ENCODE measurements around the gene RAI1.
A peak's percentile ranks its signal among the peaks of the same experiment; 100 is the strongest.

The RAI1 gene

DNA sequence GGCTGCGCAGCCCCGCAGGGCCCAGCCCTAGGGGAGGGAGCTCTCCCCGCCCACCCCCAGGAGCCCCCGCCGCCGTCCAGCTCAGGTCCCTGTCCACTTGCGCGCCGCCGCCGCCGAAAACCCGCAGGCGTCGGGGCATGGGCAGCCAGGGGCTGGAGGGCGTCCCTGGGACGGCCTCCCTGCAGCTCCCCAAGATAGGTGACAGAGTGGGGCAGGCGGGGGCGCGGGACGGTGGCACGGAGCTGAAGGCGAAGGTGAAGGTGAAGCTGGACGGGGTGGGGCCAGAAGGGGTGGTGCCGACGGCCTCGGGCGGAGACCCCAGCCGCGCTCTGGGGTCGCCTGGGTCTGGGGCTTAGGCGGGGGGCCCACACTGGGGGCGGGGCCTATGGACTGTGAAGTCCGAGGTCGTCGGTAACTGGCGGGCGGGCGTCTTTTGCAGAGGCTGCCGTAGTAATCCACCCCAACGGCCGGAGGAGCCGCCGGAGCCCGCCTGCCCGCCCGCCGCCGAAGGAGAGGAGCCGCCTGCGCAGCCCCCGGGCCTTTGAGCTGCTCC lies 128.3 kb downstream of the RAI1 start:
- DNase-seq (ENCODE audit: insufficient read length, low spot score) = no peak

DNA sequence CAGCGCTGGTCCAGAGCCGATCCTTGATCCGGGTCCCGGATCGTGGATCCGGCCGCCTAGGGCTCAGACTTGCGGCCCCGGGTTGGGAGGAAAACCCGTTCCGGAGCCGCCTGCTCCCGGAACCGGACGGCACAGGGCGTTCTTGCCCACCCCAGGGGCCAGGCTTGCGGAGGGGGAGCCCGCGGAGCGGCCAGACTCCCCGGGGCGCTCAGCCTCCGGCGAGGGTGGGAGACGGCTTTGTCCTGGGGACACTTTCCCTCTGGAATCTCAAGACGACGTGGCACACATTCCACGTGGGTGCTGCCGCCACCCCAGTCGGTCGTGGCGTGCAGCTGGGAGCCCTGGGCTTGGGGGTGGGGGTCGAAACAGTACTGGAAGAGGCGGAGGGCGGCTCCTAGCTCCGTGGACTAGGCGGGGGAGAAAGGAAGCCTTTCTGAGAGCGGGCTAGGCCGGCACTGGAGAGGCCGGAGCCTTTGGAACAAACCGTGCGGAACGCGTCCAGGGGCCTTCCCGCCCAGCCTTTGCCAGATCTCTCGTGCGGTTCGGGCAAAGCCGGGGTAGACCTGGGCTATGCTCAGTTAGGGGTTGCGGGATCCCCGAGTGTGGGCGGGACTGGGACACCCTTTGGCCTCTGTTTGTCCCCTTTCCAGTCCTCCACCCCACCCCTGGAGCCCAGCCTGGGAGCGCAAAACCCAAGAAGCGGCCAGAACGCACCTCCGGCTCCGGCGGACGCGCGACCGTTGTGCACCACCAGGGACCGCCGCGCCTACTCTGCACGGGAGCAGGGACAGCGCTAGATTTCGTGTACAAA lies 129.0 kb downstream of the RAI1 start:
- DNase-seq (ENCODE audit: insufficient read length, low spot score) (no peak), FAIRE-seq (no peak)
- no peak for TF ChIP-seq POLR2A (IDR thresholded peaks at IDR 0.05; ENCODE audit: low read depth, low read length)

More for the DNA sequence above, 128.3 kb downstream of the RAI1 start:
- FAIRE-seq = no peak
- no peak for TF ChIP-seq POLR2A (IDR thresholded peaks at IDR 0.05; ENCODE audit: low read depth, low read length)

DNA sequence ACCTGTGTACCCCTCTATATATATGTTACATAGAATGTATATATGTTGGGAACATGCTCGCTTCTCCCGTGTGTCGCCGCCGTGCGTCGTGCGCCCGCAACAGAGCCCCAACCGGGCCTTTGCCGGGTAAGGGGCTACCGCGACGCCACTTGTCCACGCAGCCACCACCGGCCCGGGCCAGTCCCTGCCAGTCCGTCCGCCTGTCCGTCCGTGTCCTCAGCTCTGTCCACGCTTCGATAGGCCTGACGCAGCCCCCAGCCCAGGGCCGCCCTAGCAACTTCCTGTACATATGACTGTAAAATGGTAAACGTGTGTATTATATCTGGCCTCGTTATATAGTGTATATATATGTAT lies 129.6 kb downstream of the RAI1 start:
- DNase-seq (ENCODE audit: insufficient read length, low spot score) (no peak), FAIRE-seq (no peak)
- no peak for TF ChIP-seq POLR2A (IDR thresholded peaks at IDR 0.05; ENCODE audit: low read depth, low read length)

DNA sequence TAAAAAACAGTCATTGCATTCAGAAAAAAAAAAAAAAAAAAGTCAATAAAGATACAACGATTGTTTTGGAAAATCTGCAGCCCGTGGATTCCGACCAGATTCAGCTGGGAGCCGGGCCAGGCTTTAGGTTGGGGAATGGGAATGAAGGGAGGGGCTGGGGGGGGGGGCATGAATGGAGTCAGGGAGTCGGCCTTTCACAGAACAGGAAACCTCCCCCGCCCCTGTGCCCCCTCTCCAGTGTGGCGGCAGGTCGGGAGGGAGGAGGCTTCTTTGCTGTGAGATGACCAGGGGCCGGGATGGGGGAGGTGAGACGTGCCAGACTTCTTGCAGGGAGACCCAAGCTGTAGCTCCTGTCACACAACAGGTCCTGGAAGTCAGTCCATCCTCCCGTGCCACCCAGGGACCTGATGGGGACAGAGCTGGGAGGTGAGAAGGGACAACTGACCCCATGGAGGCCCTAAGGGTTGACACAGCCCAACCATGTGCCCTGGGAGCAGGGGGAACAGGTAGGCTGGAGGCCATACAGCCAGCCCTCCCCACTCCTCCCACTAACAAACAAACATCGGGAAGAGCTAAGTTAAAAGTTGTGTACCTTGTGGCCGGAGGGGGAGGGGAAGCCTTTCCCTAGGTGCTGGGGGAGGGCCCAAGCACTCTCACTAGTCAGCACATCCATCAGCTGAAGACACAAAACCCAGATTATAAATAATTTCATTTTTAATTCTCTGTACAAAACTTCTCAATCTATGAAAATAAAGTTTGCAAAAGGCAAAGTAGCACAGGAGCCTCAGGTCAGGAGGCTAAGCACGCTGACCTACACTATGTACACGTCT lies 130.3 kb downstream of the RAI1 start:
- no peak for FAIRE-seq
- DNase-seq (ENCODE audit: insufficient read length, low spot score) = no peak
- no peak for TF ChIP-seq POLR2A (IDR thresholded peaks at IDR 0.05; ENCODE audit: low read depth, low read length)

DNA sequence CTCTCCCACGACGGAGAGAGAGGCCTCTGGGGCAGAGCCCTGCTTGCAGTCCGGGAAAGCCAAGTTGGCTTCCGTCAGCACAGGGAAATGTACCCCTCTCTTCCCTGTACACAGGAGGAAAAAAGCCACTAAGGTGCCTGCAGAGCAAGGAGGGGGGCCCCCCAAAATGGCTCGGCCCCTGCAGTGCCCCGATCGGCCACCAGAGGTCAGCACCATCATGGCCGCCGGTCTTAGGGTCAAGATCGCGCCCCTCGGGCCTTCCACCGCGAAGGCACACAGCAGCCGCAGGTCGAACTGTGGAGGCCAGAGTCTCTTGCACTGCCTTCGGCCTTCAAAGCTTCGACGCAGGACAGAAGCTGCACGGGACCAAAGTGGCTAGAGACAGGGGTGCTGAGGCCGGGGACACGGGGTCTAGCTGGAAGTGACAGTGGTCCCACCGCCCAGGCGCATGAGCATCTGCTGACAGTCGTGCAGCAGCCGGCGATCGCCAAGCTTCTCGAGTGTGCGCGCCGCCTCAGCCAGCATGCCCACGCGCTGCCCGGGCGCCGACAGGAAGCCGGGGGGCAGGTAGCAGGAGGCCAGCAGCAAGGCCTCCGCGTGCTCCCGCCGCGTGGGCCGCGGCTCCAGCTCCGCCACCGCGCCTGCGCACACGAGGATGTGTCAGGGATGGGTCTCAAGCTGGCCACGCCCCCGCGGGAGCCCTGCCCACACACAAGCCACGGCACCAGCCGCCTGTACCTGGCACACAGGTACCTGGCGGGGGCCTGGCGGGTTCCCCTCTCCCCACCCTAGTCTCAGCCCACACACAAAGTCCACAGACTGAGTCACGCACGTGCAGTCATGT lies 131.2 kb downstream of the RAI1 start:
- DNase-seq (ENCODE audit: insufficient read length, low spot score) = peak; percentile 94
- FAIRE-seq = no peak
- TF ChIP-seq POLR2A (IDR thresholded peaks at IDR 0.05; ENCODE audit: low read depth, low read length) = no peak

DNA sequence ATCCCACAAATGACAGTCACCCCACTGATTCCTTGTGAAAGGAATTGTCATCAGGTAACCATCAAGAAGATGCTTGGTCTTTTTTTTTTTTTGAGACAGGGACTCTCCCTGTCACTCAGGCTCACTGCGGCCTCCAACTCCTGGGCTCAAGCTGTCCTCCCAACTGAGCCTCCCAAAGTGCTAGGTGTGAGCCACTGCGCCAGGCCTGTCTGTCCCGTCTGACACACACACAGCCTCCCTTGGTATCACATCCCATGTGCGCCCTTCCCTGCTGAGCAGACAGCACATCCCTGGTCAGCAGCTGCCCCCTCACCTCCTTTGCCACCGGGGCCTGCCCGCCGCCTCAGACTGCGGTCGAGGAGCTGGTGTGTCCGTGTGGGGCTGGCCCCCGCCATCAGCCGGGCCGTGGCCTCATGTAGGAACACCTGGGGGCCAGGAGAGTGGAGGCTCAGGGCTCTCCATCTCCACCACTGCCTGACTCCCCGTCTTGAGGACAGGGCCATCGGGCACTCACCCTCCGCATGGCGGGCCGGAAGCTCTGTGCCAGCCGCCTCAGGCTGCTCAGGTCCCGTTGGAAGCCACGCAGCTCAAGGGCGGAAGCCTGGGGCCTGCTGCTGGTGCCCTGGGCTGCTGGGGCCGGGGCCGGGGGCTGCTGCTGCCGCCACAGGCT lies 131.9 kb downstream of the RAI1 start:
- DNase-seq (ENCODE audit: insufficient read length, low spot score) = no peak
- TF ChIP-seq POLR2A (IDR thresholded peaks at IDR 0.05; ENCODE audit: low read depth, low read length) = no peak
- no peak for FAIRE-seq

DNA sequence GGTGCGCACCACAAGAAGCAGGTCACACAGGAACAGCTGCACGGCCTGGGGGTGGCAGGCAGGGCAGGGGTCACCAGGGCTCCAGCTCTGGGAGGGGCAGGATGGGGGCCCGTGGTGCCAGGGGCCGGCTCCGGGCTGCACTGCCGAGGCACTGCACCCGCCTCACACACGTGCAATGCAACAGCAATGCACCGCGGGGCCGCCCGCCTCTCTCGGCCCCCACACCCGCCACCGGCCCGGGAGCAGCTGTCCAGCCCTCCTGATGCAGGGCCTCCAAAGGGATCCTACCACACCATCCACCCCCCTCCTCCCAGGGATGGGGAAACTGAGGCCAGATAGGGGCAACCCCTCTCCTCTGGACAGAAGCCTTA lies 132.5 kb downstream of the RAI1 start:
- DNase-seq (ENCODE audit: insufficient read length, low spot score) (no peak), FAIRE-seq (no peak)
- TF ChIP-seq POLR2A (IDR thresholded peaks at IDR 0.05; ENCODE audit: low read depth, low read length) = no peak

DNA sequence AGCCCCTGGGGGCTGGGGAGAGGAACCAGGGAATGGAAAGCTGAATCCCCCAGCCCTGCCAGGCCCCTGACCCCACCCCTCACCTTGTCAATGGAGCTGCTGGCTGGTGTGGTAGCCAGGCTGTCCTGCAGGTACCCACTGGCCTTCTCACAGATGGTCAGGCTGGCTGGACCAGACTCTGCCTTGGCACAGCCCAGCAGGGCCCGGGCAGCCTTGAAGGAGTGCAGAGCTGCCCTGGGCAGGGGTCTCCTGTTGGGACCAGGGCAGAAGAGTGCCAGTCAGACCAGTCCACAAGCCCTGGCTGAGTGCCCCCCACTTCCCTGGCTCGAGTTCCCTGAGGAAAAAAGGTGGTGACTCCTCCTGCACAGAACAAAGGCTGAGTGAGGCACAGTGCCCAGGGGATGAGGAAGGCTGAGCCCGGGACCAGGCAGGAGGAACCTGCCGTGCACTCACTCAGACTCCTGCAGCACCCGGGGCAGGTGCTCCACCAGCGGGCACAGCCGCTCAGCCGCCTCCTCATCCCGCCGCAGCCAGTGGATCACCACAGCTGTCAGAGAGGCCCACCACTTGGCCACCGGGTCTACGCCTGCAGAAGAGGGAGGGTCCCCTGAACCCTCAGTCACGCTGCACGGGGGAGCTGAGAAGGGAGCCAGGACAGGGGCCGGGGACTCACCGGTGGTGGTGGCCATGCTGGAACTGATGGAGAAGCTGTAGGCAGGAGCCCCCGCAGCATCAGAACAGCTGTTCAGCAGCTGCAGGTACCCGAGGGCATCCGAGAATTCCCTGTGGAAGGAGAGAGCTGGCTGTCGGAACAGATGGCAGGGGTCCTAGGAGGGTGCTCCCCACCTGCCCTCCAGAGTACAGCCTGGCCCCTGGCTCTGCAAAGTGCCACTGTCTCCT lies 133.2 kb downstream of the RAI1 start:
- DNase-seq (ENCODE audit: insufficient read length, low spot score) = no peak
- TF ChIP-seq POLR2A (IDR thresholded peaks at IDR 0.05; ENCODE audit: low read depth, low read length) = no peak
- FAIRE-seq = no peak

DNA sequence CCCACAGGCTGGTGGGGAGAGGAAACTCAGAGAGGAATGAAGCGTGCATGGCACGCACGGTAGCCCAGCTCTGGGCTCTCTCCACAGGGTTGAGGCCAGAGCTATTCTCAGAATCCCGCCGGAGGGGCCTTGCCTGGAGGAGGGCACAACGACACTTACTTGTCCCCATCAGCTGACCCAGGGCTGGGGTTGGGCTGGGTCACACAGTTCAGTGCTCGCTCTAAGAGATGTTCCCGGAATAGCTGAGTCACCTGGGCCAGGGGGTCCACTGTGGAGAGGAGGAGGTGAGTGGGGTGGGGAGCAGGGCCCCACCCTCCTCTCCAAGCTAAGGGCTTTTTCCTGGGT lies 133.8 kb downstream of the RAI1 start:
- no peak for FAIRE-seq
- TF ChIP-seq POLR2A (IDR thresholded peaks at IDR 0.05; ENCODE audit: low read depth, low read length) = no peak
- no peak for DNase-seq (ENCODE audit: insufficient read length, low spot score)

DNA sequence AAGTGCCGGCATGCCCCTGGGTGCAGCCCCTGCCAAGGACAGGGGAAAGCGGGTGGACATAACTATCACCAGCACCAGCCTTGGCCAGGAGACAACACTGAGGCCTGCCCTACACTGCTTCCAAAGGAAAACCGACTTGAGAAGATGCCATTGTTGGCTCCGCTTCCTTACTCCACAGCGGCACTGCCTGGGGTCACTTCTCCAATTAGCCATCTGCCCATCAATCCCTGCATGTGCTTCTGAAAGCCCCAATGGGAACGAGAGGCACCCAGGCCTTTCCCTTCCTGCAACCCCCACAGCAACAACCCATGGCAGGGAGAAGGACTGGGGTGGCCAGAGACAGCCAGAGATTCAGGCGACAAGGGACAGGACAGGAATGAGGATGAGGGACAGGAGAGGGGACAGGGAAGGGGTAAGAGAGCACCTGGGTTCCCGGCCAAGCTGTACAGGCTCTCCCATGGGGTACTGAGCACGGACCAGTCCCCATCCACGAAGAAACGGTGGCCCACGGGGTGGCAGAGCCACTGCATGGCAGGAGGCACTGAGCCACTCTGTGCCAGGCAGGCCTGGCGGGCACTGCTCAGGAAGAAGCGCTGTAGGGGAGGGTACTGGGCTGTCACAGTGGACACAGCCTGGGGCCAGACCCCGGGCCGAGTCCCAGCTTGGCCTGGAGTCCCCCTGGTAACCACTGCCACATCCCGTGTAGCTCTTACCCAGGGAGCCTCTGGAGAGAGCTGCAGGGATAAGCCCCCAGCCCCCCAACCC lies 134.4 kb downstream of the RAI1 start:
- no peak for FAIRE-seq

DNA sequence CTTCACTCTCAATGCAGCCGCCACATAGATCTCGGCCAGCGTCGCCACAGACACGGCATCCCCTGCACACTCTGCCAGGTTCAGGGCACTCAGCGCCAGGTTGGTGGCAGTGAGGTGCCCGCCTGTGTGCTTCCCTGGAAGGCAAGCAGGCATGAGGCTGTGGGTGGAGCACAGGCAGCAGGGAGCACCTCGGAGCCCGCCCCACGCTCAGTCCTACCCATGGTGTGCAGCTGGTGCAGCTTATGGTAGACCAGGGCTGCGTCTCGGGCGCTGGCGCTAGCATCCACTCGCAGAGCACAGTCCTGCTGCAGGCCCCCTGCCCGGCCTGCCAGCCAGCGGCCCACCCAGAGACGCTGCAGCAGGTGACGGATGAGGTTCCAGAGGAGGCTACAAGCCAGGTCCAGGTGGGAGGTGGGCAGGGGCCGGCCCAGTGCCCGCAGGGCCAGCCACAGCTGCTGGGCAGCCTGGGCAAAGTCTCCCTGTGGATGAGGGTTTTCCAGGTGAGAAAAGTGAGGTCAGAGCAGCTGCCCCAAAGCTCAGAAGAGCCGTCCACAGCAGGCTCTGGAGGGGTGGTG lies 135.1 kb downstream of the RAI1 start:
- FAIRE-seq = no peak

More for the DNA sequence above, 134.4 kb downstream of the RAI1 start:
- DNase-seq (ENCODE audit: insufficient read length, low spot score) = no peak
- no peak for TF ChIP-seq POLR2A (IDR thresholded peaks at IDR 0.05; ENCODE audit: low read depth, low read length)

More for the DNA sequence above, 135.1 kb downstream of the RAI1 start:
- TF ChIP-seq POLR2A (IDR thresholded peaks at IDR 0.05; ENCODE audit: low read depth, low read length) = no peak
- no peak for DNase-seq (ENCODE audit: insufficient read length, low spot score)
